Stimulated activated CD8-positive, alpha-beta memory T cell treated with anti-CD3 and anti-CD28 coated beads, Interleukin-12 subunit alpha, Interleukin-12 subunit beta, amount 100 ng/mL, for 4 hours (primary cell): ENCODE results near the gene FMNL3.
A peak's percentile ranks its signal among the peaks of the same experiment; 100 is the strongest.
"Not testable (repeated sequence)": the region's sequence is repeated elsewhere in the genome, so short reads cannot be mapped to it uniquely, and the experiment has no call there.

Experiments used
- DNase-seq: peaks from one replicate; pipeline ENCODE4 v3.0.0-alpha.2; 2020; ENCODE audit warnings: low read depth

Gene FMNL3, protein sequence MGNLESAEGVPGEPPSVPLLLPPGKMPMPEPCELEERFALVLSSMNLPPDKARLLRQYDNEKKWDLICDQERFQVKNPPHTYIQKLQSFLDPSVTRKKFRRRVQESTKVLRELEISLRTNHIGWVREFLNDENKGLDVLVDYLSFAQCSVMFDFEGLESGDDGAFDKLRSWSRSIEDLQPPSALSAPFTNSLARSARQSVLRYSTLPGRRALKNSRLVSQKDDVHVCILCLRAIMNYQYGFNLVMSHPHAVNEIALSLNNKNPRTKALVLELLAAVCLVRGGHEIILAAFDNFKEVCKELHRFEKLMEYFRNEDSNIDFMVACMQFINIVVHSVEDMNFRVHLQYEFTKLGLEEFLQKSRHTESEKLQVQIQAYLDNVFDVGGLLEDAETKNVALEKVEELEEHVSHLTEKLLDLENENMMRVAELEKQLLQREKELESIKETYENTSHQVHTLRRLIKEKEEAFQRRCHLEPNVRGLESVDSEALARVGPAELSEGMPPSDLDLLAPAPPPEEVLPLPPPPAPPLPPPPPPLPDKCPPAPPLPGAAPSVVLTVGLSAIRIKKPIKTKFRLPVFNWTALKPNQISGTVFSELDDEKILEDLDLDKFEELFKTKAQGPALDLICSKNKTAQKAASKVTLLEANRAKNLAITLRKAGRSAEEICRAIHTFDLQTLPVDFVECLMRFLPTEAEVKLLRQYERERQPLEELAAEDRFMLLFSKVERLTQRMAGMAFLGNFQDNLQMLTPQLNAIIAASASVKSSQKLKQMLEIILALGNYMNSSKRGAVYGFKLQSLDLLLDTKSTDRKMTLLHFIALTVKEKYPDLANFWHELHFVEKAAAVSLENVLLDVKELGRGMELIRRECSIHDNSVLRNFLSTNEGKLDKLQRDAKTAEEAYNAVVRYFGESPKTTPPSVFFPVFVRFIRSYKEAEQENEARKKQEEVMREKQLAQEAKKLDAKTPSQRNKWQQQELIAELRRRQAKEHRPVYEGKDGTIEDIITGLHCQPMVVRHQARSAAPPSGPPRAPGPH

DNA sequence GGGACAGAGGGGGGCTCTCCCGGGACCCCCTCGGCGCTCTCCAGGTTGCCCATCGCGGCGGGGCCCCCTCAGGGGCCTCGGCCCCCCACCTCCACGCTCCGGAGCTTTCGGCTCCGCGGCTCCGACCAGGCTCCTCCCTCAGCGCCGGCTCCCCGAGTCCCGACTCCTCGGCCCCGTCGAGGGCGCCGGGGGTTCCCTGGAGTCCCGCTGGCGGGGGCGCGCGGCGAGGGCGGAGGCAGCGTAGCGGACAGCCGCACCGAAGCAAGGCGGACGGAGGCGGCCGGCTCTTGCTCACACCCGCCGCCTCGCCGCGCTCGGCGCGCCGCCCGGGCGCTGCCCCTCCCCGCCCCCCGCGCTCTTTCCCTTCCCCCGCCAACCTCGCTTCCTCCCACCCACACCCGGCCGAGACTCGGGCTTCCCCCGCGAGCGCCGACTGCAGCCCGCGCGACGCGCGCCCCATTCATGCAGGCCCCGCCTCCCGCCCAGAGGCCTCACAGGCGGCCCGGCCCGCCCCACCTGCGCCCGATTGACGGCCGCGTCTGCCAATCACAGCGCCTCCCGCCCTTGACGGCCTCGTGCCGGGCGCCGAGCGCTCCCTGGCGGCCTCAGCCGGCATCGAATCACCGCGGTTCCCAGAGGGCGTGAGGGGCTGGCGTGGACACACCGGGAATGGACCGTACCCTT, at the start of gene FMNL3:
Gene FMNL3 (minus strand): TSS at position 278 of the 684 bp plus-strand sequence. CDS start 225 bp downstream, at position 53.
- DNase-seq: peak; percentile 99

DNA sequence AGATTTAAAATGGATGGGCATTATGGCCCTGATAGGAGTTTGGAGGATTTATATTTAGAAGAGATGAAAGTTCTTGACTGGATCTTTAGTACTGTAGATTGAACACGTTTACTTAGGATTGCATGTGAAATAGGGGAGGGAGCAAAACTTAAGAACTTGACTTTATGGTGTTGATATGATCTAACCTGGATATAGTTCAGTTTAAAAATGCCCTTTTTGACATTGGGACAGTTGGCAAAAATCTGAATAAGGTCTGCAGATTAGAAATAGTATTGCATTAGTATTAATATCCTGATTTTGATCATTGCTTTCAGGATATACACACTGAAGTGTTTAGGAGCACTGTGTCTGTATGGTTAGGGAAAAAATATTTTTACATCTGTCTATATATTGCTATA, 43.8 kb upstream of the FMNL3 start:
- DNase-seq: no peak

DNA sequence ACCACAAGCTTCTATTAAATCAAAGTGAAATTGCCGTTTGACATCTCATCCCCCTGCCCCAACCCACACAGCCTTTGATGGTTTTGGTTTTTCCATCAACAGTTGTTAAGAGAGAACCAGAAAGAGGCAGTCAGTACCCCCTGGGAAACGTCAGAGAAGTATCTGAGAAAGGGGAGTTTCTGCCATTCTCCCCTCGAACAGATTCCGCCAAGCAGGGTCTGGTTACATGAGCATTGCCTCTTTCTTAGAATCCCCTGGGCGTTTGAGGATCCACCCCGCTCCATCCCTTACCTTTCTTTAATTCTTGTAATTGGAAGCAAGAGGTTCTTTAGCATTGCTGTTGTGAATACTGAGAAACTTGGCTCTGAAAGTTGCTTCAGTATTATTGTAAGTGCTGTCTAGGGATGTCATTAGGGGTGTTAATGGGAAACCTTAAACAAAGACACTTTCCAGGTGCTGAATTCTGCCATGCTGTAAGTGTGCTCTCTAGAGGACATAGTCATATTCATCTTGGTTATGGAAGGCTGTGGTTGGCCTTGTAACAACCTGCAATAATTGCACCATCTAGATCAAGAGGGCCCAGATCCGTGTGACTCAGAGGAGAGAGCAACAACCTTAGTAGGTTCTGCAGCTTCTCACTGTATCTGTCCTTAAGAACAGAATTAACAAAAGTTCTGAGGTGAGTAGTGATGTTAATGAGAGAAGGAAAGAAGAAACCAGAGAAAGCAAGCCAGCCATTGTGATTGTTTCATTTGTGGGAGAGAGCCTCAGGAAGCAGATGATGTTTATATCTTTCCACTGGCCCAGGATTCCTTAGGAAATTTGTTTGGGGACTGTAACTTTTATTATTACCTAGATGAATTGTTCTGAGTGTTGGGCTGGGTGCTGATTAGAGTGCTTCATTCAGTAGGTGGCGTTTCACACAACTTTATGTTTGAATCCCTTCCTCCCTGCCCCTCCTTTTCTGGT, 43.1 kb upstream of the FMNL3 start:
- no peak for DNase-seq

DNA sequence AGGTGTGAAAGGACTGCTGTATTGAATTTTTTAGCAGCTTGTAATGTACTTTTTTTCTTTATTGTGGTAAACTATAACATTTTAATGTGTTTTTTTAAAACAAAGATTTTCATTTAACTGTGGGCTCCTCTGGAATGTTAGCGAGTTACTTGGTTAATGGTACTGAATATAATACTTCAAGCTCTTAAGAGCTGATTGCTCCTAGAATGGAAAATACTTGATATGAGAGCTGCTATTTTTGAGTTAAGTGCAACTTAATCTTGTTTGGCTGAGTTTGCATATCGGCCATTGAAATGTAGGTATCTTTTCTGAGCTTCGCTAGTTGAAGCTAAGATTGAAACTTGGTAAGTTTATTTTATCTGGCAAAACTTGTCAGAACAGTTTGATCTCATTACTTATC, 41.6 kb upstream of the FMNL3 start:
- no peak for DNase-seq

DNA sequence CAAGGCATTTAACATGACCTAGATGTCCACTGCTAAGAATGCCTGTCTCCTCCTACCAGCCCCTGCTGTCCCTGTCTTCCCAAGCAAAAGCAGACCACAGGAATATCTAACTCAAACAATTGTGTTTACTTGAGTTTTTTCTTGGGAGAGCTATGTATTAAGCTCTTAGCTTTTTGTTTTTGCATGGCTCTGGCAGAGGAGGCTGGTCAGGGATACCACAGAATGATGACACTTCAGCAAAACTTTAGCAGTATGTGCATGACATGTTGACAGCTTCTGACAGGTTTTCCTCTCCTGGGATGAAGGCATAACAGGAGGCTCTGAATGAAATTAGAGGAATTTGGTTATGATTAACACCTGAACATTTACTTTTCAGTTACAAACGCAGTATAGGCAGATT, 41.1 kb upstream of the FMNL3 start:
- no peak for DNase-seq

DNA sequence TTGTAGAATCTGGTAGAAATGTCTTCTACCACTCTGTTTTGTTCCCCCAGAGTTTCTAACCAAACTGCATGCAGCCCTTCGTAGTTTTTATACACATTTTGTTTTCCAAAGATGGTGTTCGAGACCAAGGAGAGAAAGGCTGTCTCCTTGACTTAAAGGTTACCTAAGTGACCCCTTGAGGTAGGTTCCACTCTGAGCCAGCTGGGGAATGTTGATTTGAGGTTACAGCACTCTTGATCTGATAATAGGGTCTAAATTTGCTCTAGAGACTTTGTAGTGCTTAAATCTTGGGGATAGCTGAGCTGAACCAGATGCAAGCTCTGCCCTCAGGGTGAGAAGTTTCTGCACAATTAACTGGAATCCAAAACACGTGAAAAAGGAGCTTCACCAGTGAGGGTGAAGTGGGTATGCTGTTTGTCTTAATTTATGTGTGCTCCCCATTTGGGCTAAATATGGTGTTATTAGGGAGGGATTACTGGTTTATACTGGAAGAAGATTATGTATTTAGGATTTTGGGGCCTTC, 37.2 kb upstream of the FMNL3 start:
- no peak for DNase-seq

DNA sequence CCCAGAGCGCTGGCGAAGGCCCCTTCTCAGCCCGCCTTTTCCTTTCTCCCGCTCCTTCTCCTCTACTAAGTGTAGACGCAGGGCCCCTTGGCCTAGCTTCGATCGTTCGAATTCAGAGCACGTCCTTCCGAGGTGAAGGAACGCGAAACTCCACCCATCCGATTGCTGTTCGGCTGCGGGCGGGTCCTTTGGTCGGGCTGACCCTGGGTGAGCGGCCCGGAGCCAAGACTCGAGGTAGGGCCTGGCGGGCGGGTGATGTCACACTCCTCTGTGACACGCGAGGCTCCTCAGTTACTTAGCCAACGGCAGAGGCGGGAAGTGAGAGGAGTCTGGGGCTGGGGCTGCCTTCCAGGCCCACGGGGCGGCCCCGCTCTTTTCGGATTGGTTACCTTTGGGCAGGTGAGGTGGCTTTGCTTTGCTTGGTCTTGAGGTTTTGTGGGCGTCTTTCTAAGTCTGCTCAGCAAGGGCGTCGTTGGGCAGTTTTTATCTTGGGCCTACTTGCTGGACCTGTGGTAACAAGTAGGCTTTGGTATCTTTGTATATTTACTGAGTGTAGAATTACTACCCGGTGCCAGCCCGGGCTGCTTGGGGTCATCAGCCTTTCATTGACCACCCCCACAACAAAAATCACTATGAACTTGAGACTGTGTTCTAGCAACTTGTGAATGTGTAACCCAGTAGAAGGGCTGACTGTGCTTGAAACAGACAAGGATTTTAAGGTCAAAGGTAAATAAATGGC, 34.8 kb upstream of the FMNL3 start:
- peak; percentile 80 for DNase-seq

DNA sequence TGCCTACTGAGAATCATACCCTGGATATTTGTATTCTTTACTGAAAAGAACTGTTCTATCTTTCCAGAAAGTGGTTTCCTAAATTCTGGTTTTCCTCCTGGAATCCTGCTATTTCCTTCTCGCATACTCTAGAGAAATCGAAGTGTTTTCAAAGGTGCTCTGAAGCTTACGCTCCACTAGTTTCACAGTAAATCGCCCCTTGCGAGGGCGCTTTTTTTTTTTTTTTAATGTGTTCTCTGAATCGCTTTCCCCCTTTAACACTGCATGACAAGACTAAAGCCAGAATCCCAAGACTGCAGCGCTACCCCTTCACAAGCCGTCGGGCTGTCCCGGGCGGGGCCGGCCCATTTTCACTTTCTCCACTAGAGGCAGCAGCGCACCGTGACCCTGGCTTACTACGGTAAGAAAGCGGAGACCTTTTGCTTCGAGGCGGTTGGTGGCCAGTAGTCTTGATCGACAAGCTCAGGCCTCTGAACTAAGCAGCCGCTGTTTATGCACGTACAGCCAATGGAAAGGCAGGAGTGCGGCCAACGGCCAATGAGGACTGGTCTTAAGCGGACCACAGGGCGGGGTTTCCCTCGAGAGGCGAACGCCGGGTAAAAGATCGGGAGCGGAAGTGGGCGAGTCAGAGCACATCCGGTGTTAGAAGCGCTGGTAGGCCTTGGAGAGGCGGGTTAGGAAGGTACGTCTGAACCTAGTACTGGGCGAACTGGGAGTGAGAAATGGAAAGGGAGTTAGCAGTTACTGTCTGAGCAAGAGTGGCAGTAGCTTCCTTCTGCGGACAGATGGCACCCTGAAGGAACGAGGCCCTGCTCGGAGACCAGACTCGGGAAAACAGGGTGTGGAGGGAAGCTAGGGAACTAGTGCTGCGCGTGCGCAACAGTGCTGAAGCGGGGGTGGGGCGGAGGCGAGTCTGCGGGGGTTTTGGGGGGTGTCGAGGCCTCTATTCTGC, 34.0 kb upstream of the FMNL3 start, which contains the start of gene TMBIM6:
Gene TMBIM6 (plus strand): TSS at position 628 of the 952 bp plus-strand sequence. CDS start 10,937 bp downstream, outside the sequence.
- peak; percentile 95 for DNase-seq

DNA sequence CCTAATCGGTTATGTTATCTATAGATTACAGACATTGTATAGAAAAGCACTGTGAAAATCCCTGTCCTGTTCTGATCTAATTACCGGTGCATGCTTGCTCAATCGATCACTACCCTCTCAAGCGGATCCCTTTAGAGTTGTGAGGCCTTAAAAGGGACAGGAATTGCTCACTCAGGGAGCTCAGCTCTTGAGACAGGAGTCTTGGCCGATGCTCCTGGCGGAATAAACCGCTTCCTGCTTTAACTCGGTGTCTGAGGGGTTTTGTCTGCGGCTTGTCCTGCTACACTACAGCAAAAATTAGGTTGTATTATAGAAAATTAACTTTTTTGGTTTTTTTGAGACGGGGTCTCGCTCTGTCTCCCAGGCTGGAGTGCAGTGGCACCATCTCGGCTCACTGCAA, 33.1 kb upstream of the FMNL3 start:
- DNase-seq: not testable (repeated sequence)

DNA sequence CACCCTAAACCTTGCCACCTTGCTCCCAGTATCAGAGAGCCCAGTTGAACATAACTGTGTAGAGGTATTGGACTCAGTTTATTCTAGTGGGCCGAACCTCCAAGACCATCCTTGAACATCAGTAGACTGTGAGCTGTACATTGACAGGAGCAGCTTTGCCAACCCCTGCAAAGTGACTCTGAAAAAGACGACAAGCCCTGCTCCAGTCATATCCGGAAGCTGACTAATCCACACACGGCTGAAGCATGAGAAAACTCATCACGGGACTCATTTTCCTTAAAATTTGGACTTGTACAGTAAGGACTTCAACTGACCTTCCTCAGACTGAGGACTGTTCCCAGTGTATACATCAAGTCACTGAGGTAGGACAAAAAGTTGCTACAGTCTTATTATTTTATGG, 31.5 kb upstream of the FMNL3 start:
- not testable (repeated sequence) for DNase-seq

DNA sequence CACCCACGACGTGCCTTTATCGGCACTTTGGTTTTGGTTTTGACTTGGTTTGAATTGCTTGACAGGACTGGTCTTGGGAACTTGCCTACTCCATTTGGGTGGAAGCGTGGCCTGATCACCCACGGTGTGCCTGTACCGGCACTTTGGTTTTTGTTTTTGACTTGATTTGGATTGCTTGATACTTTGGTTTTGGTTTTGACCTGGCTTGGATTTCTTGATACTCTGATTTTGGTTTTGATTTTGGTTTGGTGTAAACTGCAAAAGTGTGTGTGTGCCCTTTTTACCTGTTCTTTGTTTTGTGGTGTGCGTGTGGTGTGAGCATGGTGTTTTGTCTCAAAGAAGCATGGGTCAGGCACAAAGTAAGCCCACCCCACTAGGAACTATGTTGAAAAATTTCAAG, 27.7 kb upstream of the FMNL3 start:
- not testable (repeated sequence) for DNase-seq

DNA sequence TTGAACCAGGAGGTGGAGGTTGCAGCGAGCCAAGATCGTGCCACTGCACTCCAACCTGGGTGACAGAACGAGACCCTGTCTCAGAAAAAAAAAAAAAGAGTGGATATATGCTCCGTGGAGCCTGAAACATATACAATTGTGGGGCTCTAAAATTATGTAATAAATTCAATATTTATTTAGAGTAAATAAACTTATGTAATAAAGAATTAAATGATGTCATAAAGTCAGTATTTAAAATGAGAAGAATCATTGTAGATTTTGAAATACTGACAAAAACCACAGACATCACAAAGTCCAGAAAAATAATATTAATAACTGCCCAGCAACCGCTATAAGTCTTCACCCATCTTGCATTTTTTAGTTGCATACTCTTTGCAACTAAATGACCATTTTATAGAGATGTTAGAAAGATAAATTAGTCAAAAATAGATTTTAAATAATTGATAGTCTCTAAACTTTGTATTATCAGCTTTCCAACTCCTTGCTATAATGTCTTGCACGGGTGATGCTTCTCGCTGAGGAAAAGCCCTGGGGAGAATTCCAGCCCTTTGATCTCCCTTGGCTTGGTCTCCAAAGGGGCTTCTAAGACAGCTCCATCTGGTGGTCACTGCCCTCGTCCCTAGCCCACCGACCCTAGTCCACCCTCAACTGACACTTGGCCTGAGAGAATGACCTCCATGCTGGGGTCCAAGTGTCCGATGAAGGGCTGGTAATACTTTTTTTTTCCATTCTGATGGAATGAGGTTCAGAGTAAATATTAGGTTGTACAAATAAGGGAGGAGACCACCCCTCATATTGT, 26.2 kb upstream of the FMNL3 start:
- DNase-seq: no peak

DNA sequence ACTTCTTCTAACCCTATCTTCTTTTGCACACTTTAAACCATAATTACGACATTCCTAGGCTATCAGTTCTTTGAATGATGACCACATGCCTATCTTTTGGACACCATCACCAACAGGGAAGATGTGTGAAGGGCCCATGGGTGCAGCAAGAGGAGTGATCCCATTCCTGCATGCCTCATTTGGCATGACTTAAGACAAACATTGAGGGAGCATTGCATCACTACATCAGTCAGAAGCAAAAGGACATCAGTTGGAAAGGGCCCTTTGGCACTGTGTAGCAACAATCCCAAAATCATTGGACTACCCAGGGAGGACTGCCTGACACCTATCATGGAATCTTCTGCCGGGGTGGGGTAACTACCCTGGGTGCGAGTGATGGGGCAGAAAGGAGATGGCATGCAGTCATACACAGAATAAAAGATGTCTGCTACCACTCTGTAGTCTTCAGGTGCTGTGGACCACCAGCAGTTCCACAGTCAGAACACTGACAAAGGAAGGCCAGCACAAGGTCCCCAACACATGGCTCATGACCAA, 23.4 kb upstream of the FMNL3 start:
- DNase-seq: no peak

DNA sequence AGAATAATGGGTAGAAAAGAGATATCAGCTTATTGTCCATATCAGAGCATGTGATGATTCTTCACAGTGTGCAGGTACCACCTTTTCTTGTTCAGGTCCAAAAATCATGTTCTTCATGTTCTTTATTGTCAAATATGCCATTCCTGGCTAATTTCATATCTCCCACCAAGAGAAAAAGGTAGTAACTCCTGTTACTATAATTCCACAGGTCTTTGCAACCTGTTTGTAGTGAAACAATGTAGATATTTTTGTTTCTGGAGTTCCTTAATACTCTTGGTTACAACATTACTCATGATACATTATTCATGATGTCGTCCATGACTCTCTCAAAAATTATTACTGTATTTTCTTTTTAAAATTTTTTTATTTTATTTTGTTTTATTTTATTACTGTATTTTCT, 22.8 kb upstream of the FMNL3 start:
- DNase-seq: no peak

DNA sequence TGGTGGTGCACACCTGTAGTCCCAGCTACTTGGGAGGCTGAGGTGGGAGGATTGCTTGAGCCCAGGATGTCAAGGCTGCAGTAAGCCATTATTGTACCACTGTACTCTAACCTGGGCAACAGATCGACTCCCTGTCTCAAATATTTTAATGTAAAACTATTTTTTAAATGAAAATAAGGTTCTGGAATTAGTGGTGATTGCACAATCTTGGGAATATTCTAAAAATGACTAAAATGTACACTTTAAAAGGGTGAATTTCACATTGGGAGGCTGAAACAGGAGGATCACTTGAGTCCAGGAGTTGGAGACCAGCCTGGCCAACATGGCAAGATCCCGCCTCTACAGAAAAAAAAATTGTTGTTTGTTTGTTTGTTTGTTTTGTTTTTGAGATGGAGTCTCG, 21.2 kb upstream of the FMNL3 start:
- no peak for DNase-seq

DNA sequence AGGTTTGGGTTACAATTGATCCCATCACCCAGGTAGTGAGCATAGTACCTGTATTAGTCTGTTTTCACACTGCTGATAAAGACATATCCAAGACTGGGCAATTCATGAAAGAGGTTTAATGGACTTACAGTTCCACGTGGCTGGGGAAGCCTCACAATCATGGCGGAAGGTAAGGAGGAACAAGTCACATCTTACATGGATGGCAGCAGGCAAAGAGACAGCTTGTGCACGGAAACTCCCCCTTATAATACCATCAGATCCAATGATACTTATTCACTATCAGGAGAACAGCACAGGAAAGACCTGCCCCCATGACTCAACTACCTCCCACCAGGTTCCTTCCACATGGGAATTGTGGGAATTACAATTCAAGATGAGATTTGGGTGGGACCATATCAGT, 14.2 kb upstream of the FMNL3 start:
- DNase-seq: not testable (repeated sequence)

DNA sequence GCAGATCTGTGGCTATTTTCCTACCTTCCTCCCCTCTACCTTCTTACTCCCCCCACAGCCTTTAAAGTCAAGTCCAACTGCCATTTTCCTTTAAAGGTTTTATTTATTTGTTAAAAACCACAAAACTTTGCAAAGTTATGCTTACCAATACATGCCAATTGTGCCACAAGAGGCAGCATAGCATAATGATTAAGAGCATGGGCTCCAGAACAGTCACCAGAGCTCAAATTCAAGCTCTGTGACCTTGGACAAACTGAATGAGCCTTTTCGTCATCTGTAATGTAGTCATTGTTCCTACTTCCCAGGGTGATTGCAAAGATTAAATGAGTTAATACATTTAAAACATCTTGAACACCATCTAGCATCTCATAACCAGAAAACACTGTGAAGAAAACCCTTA, 13.0 kb upstream of the FMNL3 start:
- DNase-seq: no peak

DNA sequence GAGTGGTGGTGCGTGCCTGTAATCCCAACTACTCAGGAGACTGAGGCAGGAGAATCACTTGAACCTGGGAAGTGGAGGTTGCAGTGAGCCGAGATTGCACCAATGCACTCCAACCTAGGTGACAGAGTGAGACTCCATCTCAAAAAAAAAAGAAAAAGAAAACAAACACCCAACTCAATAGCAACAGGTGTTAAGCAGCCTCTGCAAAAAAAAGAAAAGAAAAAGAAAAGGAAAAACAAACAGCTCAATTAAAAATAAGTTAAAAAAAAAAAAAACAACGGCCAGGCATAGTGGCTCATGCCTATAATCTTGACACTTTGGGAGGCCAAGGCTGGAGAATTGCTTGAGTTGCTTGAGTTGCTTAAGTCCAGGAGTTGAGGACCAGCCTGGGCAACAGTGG, 10.6 kb upstream of the FMNL3 start:
- DNase-seq: not testable (repeated sequence)
